SJCRH30 (cell line): Measurements from ENCODE around the gene PARD3. TPM values are rescaled to one million over a fixed set of nuclear protein-coding genes. Genes with fewer than 3 reads are reported as not detected.

ENCODE experiments used
- DNase-seq, 2 experiments: peaks; one replicate each; pipeline ENCODE4 v3.0.0-alpha.2; 2015 to 2020
- H3K27ac ChIP-seq: fragments of 250-450 bp; sonication (Bioruptor Pico); 2 replicates; pipeline ENCODE4 v1.5.1; 2020; ENCODE audit warnings: mild to moderate bottlenecking, moderate library complexity
- H3K27me3 ChIP-seq: fragments of 250-450 bp; sonication (Bioruptor Pico); 2 replicates; pipeline ENCODE4 v1.5.1; 2020; ENCODE audit warnings: mild to moderate bottlenecking, moderate library complexity
- H3K36me3 ChIP-seq: fragments of 250-450 bp; sonication (Bioruptor Pico); 2 replicates; pipeline ENCODE4 v1.5.1; 2020; ENCODE audit warnings: mild to moderate bottlenecking, moderate library complexity
- H3K4me1 ChIP-seq: fragments of 250-450 bp; sonication (Bioruptor Pico); 2 replicates; pipeline ENCODE4 v1.5.1; 2020; ENCODE audit warnings: mild to moderate bottlenecking, moderate library complexity
- H3K4me3 ChIP-seq: fragments of 250-450 bp; sonication (Bioruptor Pico); 2 replicates; pipeline ENCODE4 v1.5.1; 2020; ENCODE audit warnings: mild to moderate bottlenecking, moderate library complexity
- H3K9me3 ChIP-seq: fragments of 250-450 bp; sonication (Bioruptor Pico); replicated peaks from 2 replicates; pipeline ENCODE4 v1.5.1; 2020; ENCODE audit warnings: mild to moderate bottlenecking, moderate library complexity
- total RNA-seq: library from RNA; depleted of rRNA; stranded (reverse); fragments of >200 nt; shearing (Covaris generic); gene quantifications from 2 replicates; pipeline ENCODE4 v1.2.3, GENCODE V29; 2014

PARD3 gene
- total RNA-seq, 1 experiment from 2014 or later = 58.7 TPM

- no peaks in the 10 kb centered on the region for H3K27me3 ChIP-seq
- H3K9me3 ChIP-seq = 0 out of 2 replicates have a peak, but pooled peaks cover 3% of the 10 kb centered on the region
- H3K27ac ChIP-seq = no peak overlapping the region
- no peak overlapping the region for H3K4me3 ChIP-seq
- no peak for DNase-seq
- no peaks in the 10 kb centered on the region for H3K4me1 ChIP-seq
- no peaks in the 10 kb centered on the region for H3K36me3 ChIP-seq
Observed at GRCh38 chr10:34061841-34062240, 753.3 kb downstream of the PARD3 start.
